Measurements from ENCODE around the gene HNRNPK.
"Not testable (repeated sequence)": the region's sequence is repeated elsewhere in the genome, so short reads cannot be mapped to it uniquely, and the experiment has no call there.

Gene HNRNPK

DNA sequence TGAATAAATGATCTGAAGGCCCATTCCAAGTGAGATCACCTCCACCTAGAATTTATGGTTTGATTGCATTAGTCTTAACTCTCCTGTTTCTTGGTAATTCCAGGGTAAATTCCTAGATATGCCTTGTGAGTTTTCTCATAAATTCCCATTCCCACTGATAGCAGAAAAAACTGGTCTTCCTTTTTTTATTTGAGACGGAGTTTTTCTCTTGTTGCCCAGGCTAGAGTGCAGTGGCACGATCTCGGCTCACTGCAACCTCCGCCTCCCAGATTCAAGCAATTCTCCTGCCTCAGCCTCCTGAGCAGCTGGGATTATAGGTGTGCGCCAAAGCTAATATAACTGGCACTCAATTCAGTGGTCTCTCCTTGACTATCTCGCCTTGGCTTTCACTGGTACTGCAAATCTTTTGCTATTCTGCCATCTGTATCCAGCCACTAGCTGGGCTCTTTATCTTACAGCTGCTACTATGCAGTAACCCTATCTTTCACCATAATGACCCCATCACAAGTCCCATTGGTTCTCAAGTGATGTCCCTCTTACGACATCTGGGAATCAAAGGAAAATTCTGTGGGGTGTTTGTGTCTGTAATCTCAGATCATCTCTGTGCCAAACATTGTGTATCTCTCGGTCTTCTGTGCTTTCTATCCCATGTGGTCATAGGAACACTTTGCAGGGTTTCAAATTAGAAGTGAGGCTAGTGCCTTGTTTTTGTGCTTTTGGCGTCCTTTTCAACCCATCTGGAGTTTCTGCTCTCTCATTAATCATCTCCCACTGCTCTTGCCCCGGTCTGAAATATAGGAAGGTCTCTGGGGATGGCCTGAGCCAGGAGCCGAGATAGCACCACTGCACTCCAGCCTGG is 14.4 kb downstream of the HNRNPK start:
- Histone ChIP-seq H3K4me1 (ENCODE audit: insufficient read depth, low read length) (no peaks in the 10 kb centered on the region), H3K36me3 (ENCODE audit: insufficient read depth, low read length) (peaks cover 12% of the 10 kb centered on the region), H3K9me3 (ENCODE audit: control insufficient read depth, insufficient read depth, low read length) (no peaks in the 10 kb centered on the region), H3K9ac (ENCODE audit: low read depth, low read length) (no peak overlapping the region)

DNA sequence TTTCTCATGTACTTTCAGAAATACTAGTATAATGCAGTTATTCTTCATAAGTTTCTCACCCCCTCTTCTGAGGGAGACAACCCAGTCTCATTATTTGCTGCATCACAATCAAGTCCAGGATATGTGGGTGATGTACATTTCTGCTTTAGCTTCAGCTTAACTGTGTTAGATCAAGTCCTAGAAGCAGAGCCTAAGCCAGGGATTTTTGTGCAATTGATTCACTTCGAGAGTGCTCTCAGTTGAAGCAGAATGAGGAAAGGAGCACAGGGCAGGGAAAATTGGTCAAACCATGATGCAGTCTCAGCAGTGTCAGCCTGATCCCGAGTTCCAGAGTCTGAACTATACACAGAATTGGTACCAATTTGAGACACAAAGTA is 15.1 kb downstream of the HNRNPK start:
- peaks cover 9% of the 10 kb centered on the region for H3K36me3 ChIP-seq (ENCODE audit: insufficient read depth, low read length)
- no peaks in the 10 kb centered on the region for H3K9me3 ChIP-seq (ENCODE audit: control insufficient read depth, insufficient read depth, low read length)
- H3K9ac ChIP-seq (ENCODE audit: low read depth, low read length) = no peak overlapping the region
- no peaks in the 10 kb centered on the region for H3K4me1 ChIP-seq (ENCODE audit: insufficient read depth, low read length)

DNA sequence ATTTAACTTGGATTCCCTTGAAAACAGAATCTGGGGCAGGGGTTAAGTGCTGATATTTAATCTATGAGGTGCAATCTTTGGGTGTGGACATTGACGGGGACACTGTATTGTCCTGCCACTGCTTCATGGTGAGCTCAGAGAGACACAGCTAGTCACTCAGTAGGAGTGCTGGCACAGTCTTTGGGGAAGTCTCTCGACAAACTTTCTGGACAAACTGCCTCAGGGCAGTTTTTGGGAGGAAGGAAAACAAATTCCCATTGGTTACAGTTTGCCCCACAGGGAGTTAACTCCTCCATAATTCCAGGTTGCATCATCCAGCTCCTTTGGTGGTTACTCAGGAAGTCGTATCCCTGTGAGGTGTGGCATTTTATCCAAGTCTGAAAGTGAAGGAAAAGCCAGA is 17.9 kb downstream of the HNRNPK start:
- no peaks in the 10 kb centered on the region for H3K36me3 ChIP-seq (ENCODE audit: insufficient read depth, low read length)
- H3K9ac ChIP-seq (ENCODE audit: low read depth, low read length) = no peak overlapping the region
- H3K4me1 ChIP-seq (ENCODE audit: insufficient read depth, low read length) = no peaks in the 10 kb centered on the region; the same call in 1 of the 2 replicates
- no peaks in the 10 kb centered on the region for H3K9me3 ChIP-seq (ENCODE audit: control insufficient read depth, insufficient read depth, low read length)

DNA sequence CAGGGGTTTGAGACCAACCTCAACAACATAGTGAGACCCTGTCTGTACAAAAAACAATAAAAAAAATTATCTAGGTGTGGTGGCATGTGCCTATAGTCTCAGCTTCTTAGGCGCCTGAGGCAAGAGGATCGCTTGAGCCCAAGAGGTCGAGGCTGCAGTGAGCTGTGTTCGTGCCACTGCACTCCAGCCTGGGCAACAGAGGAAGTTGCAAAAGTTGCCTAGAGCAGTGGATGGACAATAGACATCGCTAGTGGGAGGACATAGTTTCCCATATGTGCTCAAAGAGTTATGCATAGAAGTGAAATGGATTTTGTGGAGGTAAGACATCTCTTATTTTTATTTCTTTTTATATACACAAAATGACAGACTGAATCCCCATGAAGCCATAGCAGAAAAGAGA is 19.0 kb downstream of the HNRNPK start:
- no peaks in the 10 kb centered on the region for H3K36me3 ChIP-seq (ENCODE audit: insufficient read depth, low read length)
- no peaks in the 10 kb centered on the region; the same call in 1 of the 2 replicates for H3K4me1 ChIP-seq (ENCODE audit: insufficient read depth, low read length)
- no peak overlapping the region for H3K9ac ChIP-seq (ENCODE audit: low read depth, low read length)
- no peaks in the 10 kb centered on the region for H3K9me3 ChIP-seq (ENCODE audit: control insufficient read depth, insufficient read depth, low read length)

DNA sequence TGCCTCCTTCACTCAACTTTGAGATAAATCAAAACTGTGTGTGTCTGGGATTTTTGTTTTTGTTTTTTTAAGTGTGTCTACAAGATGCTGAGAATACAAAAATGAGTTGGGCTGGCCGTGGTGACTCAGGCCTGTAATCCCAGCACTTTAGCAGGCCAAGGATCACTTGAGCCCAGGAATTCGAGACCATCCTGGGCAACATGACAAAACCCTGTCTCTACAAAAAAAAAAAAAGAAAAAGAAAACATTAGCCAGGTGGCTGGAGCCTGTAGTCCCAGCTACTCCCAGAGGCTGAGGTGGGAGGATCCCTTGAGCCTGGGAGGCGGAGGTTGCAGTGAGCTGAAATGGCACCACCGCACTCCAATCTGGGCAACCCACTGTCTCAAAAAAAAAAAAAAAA is 21.0 kb downstream of the HNRNPK start:
- no peaks in the 10 kb centered on the region for H3K36me3 ChIP-seq (ENCODE audit: insufficient read depth, low read length)
- H3K9me3 ChIP-seq (ENCODE audit: control insufficient read depth, insufficient read depth, low read length) = no peaks in the 10 kb centered on the region
- H3K9ac ChIP-seq (ENCODE audit: low read depth, low read length) = no peak overlapping the region
- H3K4me1 ChIP-seq (ENCODE audit: insufficient read depth, low read length) = no peaks in the 10 kb centered on the region; the same call in 1 of the 2 replicates

DNA sequence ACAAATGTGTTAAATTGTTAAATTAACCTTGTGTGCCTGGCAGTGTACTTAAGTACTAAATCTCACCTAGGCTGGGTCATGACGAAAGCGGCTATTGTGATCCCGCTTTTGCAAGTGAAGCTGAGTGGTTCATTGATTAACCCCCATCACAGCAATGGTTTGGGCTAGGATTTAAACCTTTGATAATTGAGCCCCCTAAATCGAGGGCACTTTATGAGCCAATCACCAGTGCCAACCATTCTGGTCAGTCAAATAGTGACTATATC is 22.8 kb downstream of the HNRNPK start:
- no peaks in the 10 kb centered on the region; the same call in 1 of the 2 replicates for H3K4me1 ChIP-seq (ENCODE audit: insufficient read depth, low read length)
- no peaks in the 10 kb centered on the region for H3K9me3 ChIP-seq (ENCODE audit: control insufficient read depth, insufficient read depth, low read length)
- no peaks in the 10 kb centered on the region for H3K36me3 ChIP-seq (ENCODE audit: insufficient read depth, low read length)
- H3K9ac ChIP-seq (ENCODE audit: low read depth, low read length) = peak overlapping the region; percentile 96

DNA sequence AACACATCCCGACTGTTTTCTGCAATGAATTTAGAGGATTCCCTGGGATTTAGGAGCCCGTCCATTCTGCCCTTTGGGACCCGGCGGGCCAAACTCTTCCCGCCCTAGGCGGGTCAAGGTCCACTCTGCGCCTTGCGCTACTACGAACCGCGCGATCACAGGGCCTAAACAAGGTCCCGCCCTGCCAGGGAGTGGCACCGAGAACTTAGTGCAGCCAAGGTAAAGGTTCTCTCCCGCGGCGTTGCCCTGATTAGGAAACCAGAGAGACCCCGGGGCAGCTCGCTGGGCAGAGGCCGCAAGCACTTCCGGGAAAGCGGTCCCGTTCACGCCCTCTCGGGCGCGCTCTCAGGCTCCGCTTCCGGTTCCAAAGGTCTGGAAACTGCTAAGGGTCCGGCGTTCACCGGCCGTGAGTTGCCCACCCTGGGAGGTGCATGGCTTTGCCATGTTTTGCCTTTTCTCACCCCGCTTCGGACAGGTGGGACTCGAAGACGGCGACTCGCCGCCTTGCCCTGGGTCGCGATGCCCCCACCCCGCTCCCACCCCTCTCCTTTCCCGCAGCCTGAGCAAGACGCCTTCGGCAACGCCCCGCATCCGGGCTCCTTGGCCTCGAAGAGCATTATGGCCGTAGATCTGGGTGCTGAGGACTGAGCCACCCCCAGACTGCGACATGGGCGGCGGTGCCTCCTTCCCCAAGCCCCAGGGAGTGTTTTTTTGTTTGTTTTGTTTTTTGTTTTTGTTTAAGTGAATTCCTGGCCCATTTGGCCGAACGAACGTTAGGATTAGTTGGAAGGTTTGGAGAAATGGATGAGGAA is 23.4 kb downstream of the HNRNPK start:
- no peaks in the 10 kb centered on the region; the same call in 1 of the 2 replicates for H3K4me1 ChIP-seq (ENCODE audit: insufficient read depth, low read length)
- no peaks in the 10 kb centered on the region for H3K36me3 ChIP-seq (ENCODE audit: insufficient read depth, low read length)
- H3K9ac ChIP-seq (ENCODE audit: low read depth, low read length) = peak overlapping the region; percentile 96
- H3K9me3 ChIP-seq (ENCODE audit: control insufficient read depth, insufficient read depth, low read length) = no peaks in the 10 kb centered on the region

DNA sequence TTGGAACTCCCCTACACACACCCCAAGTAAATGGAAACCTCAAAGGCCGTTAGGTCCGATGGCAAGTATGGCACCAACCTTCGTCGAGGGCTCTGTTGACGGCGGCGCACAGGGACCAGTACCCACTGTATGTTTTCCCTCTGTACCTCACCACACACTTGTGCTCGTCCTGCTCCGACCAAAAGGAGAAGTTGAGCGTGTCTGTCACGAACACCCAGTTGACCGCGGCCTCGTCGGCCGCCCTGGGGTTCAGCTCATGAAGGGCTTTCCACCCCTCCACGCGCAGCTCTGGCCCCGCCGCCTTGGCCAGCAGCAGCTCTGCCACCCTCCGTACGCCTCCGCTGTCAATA is 24.0 kb downstream of the HNRNPK start:
- Histone ChIP-seq H3K9ac (ENCODE audit: low read depth, low read length) (peak overlapping the region; percentile 96), H3K36me3 (ENCODE audit: insufficient read depth, low read length) (no peaks in the 10 kb centered on the region), H3K4me1 (ENCODE audit: insufficient read depth, low read length) (no peaks in the 10 kb centered on the region; the same call in 1 of the 2 replicates), H3K9me3 (ENCODE audit: control insufficient read depth, insufficient read depth, low read length) (no peaks in the 10 kb centered on the region)

DNA sequence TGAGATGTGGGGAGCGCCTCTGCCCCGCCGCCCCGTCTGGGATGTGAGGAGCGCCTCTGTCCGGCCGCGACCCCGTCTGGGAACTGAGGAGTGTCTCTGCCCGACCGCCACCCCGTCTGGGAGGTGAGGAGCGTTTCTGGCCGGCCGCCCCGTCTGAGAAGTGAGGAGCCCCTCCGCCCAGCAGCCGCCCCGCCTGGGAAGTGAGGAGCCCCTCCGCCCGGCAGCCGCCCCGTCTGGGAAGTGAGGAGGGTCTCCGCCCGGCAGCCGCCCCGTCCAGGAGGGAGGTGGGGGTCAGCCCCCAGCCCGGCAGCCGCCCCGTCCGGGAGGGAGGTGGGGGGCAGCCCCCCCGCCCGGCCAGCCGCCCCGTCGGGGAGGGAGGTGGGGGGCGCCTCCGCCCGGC is 31.9 kb downstream of the HNRNPK start:
- not testable (repeated sequence) for H3K9me3 ChIP-seq (ENCODE audit: control insufficient read depth, insufficient read depth, low read length); H3K36me3 ChIP-seq (ENCODE audit: insufficient read depth, low read length); H3K9ac ChIP-seq (ENCODE audit: low read depth, low read length); H3K4me1 ChIP-seq (ENCODE audit: insufficient read depth, low read length)

DNA sequence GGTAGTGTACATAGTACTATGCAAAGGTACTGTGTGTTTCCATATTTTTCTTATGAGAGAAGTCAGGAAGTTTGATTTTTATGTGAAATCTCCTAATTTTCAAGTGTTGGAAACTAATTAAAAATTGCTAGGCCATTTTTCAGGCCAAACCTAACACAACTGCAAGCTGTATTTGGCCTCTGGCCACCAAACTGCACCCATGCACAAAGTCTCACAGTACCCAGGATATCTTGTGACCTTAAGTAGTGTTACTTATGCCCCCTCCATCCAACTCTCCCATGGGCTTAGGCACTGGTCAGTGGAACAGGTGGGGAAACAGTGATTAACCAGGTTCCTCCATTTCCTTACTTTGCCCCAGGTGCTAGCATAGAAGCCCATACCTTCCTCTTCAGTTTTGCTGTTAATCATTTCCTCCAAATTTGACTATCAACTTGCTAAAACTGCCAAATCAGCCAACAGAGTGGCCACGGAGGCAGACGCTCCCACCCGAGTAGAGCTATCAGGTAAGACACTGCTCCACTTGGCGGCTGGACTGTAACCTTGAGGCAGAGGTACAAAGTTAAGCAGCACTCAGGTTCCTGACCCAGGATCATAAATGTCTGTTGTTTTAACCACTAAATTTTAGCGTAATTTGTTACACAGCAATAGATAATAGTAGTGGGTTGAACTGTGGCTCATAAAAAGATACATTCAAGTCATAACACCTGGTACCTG is 39.3 kb downstream of the HNRNPK start:
- no peaks in the 10 kb centered on the region; the same call in 1 of the 2 replicates for H3K36me3 ChIP-seq (ENCODE audit: insufficient read depth, low read length)
- no peak overlapping the region for H3K9ac ChIP-seq (ENCODE audit: low read depth, low read length)
- peaks cover 7% of the 10 kb centered on the region; the same call in 1 of the 2 replicates for H3K4me1 ChIP-seq (ENCODE audit: insufficient read depth, low read length)
- no peaks in the 10 kb centered on the region for H3K9me3 ChIP-seq (ENCODE audit: control insufficient read depth, insufficient read depth, low read length)

DNA sequence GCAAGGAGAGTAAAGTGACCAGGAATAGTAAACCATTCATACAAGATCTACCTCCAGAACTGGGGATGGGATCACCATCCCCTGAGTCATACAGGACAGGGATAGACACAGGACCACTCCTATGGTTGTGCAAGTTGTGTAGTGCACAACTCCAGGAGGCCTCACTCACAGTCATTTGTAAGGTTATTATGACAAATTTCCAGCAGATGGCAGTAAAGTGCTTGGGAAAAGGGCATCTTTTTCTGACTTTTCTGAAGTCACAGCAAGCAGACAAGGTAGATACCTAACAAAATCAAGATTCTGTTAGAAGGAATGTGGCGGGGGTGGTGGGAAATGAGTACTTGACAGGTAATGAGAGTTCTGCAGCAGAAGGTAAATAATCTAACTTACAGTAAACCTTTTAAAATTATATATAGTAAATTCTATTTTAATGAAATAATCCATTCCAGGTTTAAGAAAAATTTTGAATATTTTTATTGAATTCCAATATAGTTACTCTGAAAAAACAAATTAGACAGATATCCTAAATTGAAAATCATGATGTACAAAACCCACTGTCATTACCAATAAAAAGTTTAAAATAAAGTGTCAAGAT is 42.1 kb downstream of the HNRNPK start:
- H3K9ac ChIP-seq (ENCODE audit: low read depth, low read length) = no peak overlapping the region
- peaks cover 16% of the 10 kb centered on the region for H3K4me1 ChIP-seq (ENCODE audit: insufficient read depth, low read length)
- H3K9me3 ChIP-seq (ENCODE audit: control insufficient read depth, insufficient read depth, low read length) = no peaks in the 10 kb centered on the region
- no peaks in the 10 kb centered on the region; the same call in 1 of the 2 replicates for H3K36me3 ChIP-seq (ENCODE audit: insufficient read depth, low read length)

DNA sequence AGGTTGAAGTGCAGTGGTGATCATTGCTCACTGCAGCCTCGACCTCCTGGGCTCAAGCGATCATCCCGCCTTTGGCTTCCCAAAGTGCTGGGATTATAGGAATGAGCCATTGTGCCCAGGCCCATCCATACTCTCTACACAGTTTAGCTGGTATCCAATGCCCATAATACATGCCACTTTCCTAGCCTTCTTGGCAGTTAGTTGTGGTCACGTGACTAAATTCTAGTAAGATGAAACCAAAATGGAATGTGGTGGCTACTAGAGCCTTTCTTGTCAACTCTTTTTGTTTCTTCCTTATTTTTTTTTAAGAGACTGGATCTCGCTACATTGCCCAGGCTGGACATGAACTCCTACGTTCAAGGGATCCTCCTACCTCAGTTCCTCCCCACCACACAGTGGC is 43.5 kb downstream of the HNRNPK start:
- Histone ChIP-seq H3K36me3 (ENCODE audit: insufficient read depth, low read length) (no peaks in the 10 kb centered on the region; the same call in 1 of the 2 replicates), H3K9ac (ENCODE audit: low read depth, low read length) (no peak overlapping the region), H3K9me3 (ENCODE audit: control insufficient read depth, insufficient read depth, low read length) (no peaks in the 10 kb centered on the region), H3K4me1 (ENCODE audit: insufficient read depth, low read length) (peaks cover 16% of the 10 kb centered on the region)

DNA sequence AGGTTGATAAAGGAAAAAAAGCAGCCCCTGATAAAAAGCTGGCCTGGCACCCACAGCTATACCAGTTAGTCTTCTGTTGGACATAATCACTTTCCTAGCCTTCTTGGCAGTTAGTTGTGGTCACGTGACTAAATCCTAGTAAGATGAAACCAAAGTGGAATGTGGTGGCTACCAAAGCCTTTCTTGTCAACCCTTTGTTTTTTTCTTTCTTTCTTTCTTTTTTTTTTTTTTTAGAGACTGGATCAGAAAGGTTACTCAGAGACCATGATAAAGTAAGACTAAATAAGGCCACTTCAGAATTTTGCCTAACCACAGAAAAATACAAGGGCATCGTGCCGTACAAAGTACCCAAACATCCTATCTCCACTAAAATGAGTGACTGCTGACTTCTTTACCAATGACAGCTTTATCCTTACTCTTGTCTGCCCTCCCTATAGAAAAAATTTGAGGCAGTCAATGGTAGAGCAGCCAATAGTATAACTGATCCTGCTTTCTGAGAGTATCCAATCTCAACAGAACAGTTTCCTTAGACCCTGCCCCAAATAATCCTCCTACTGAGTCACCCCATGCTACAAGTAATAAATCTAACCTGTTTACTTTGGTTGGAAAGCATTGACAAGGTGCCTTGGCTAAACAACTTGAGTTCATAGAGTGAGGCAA is 44.6 kb downstream of the HNRNPK start:
- Histone ChIP-seq H3K9me3 (ENCODE audit: control insufficient read depth, insufficient read depth, low read length) (no peaks in the 10 kb centered on the region), H3K9ac (ENCODE audit: low read depth, low read length) (no peak overlapping the region), H3K36me3 (ENCODE audit: insufficient read depth, low read length) (no peaks in the 10 kb centered on the region; the same call in 1 of the 2 replicates), H3K4me1 (ENCODE audit: insufficient read depth, low read length) (peaks cover 16% of the 10 kb centered on the region)
